Left ventricle myocardium inferior (tissue), 1 donor: ENCODE measurements around the gene PTTG2. TPM values are rescaled to one million over a fixed set of nuclear protein-coding genes. Genes with fewer than 3 reads are reported as not detected.

Experiments used
- DNase-seq: peaks from one replicate; pipeline ENCODE4 v3.0.0-alpha.2; 2020
- H3K27ac ChIP-seq: fragments of 200-600 bp; replicated peaks from 2 replicates; pipeline ENCODE4 v1.8.0; 2021
- H3K27me3 ChIP-seq: fragments of 200-600 bp; 2 replicates; pipeline ENCODE4 v1.8.0; 2021; ENCODE audit warnings: low read depth
- H3K36me3 ChIP-seq: fragments of 200-600 bp; 2 replicates; pipeline ENCODE4 v1.8.0; 2021
- H3K4me1 ChIP-seq: fragments of 200-600 bp; 2 replicates; pipeline ENCODE4 v1.8.0; 2021
- H3K4me3 ChIP-seq: fragments of 200-600 bp; 2 replicates; pipeline ENCODE4 v1.8.0; 2021; ENCODE audit warnings: mild to moderate bottlenecking, moderate library complexity
- H3K9me3 ChIP-seq: fragments of 200-600 bp; replicated peaks from 2 replicates; pipeline ENCODE4 v1.8.0; 2021
- CTCF ChIP-seq: fragments of 200-600 bp; IDR thresholded peaks from 2 replicates; pipeline ENCODE4 v1.8.0; 2021; ENCODE audit warnings: antibody characterized with exemption, mild to moderate bottlenecking, borderline replicate concordance
- intact Hi-C: fragments of 100-400 bp; cut with micrococcal nuclease; formaldehyde crosslinking; loops from one replicate; pipeline ENCODE4 v1.11.0; 2022
- total RNA-seq: library from RNA; stranded (reverse); fragmentation: NEBNext Ultra II Directional; extraction: Animal tissue kit (Norgen Biotek cat#: 25700); gene quantifications from one replicate; pipeline ENCODE4 v1.2.1, GENCODE V29; 2021
- donor health status: DM: no; HTN: yes; CAD: no; lungs with severe emphysema.

PTTG2 gene
- total RNA-seq, 1 donor from 2014 or later, result 0.58 TPM

GRCh38 chr4:38005637-38006036 lies 45.4 kb downstream of the PTTG2 start:
- DNase-seq, result no peak
- intact Hi-C loops, result no loop called here
- Histone ChIP-seq H3K27me3 (no peaks in the 10 kb centered on the region), H3K9me3 (no peaks in the 10 kb centered on the region), H3K36me3 (no peaks in the 10 kb centered on the region), H3K4me1 (peaks cover 88% of the 10 kb centered on the region), H3K4me3 (no peak overlapping the region), H3K27ac (peak overlapping the region; percentile 28)
- no peak for TF ChIP-seq CTCF

- no peaks in the 10 kb centered on the region for H3K9me3 ChIP-seq
- no peaks in the 10 kb centered on the region for H3K36me3 ChIP-seq
- H3K27ac ChIP-seq, result no peak overlapping the region
- peaks cover 82% of the 10 kb centered on the region for H3K4me1 ChIP-seq
- no peak overlapping the region for H3K4me3 ChIP-seq
- TF ChIP-seq CTCF, result no peak
- H3K27me3 ChIP-seq, result no peaks in the 10 kb centered on the region
- DNase-seq, result no peak
- intact Hi-C loops, result no loop called here
Measured at GRCh38 chr4:38007645-38008044, 47.4 kb downstream of the PTTG2 start.

- TF ChIP-seq CTCF, result no peak
- Histone ChIP-seq H3K27ac (no peak overlapping the region), H3K9me3 (no peaks in the 10 kb centered on the region), H3K4me1 (peaks cover 79% of the 10 kb centered on the region), H3K36me3 (no peaks in the 10 kb centered on the region), H3K27me3 (no peaks in the 10 kb centered on the region), H3K4me3 (no peak overlapping the region)
- intact Hi-C loops, result no loop called here
- DNase-seq, result no peak
Measured at GRCh38 chr4:38008571-38009021, 48.4 kb downstream of the PTTG2 start.

- Histone ChIP-seq H3K4me1 (peaks cover 78% of the 10 kb centered on the region), H3K27ac (peak overlapping the region; percentile 46), H3K36me3 (no peaks in the 10 kb centered on the region), H3K27me3 (no peaks in the 10 kb centered on the region), H3K4me3 (no peak overlapping the region), H3K9me3 (no peaks in the 10 kb centered on the region)
- intact Hi-C loops, result no loop called here
- no peak for TF ChIP-seq CTCF
- DNase-seq, result no peak
Measured at GRCh38 chr4:38009421-38009820, 49.2 kb downstream of the PTTG2 start.

GRCh38 chr4:38009949-38010348 lies 49.8 kb downstream of the PTTG2 start:
- H3K4me1 ChIP-seq, result peaks cover 78% of the 10 kb centered on the region
- TF ChIP-seq CTCF, result no peak

More at GRCh38 chr4:38009949-38010348, 49.8 kb downstream of the PTTG2 start:
- Histone ChIP-seq H3K36me3 (peaks cover 5% of the 10 kb centered on the region), H3K27ac (peak overlapping the region; percentile 46), H3K4me3 (no peak overlapping the region), H3K27me3 (no peaks in the 10 kb centered on the region), H3K9me3 (no peaks in the 10 kb centered on the region)
- intact Hi-C loops, result no loop called here
- DNase-seq, result no peak

Other genes with a start within 250 kb of the PTTG2 start
- gene PGM2, start 133.7 kb upstream of the PTTG2 start, total RNA-seq, result 11.5 TPM
- 129 TPM for gene TBC1D1, start 69.3 kb upstream of the PTTG2 start, total RNA-seq